Activated T-helper 1 cell treated with anti-CD3 and anti-CD28 coated beads, Interleukin-12 subunit alpha, Interleukin-12 subunit beta, Interleukin-2, Interleukin-4 antibody, amounts not matched to agents 30 ng/mL and 10 ng/mL and 1 ng/mL, durations not matched to agents 14 hours and 24 hours and 36 hours (primary cell): ENCODE results near the gene PHPT1. TPM values are rescaled to one million over a fixed set of nuclear protein-coding genes. Genes with fewer than 3 reads are reported as not detected.
"Not testable (repeated sequence)": the region's sequence is repeated elsewhere in the genome, so short reads cannot be mapped to it uniquely, and the experiment has no call there.

Experiments
- DNase-seq: peaks from one replicate; pipeline ENCODE4 v3.0.0; 2021; ENCODE audit warnings: low spot score
- H3K27ac Mint-ChIP-seq: one replicate; pipeline ENCODE4 v1.8.0; 2021; ENCODE audit warnings: mild to moderate bottlenecking, mixed read lengths
- H3K27me3 Mint-ChIP-seq: one replicate; pipeline ENCODE4 v1.8.0; 2022; ENCODE audit warnings: mild to moderate bottlenecking, moderate library complexity, mixed read lengths; ENCODE audit not compliant: insufficient read depth
- H3K36me3 Mint-ChIP-seq: one replicate; pipeline ENCODE4 v1.8.0; 2021; ENCODE audit warnings: low read depth, mixed read lengths
- H3K4me1 Mint-ChIP-seq: one replicate; pipeline ENCODE4 v1.8.0; 2021; ENCODE audit warnings: low read depth, mixed read lengths
- H3K4me3 Mint-ChIP-seq: one replicate; pipeline ENCODE4 v1.8.0; 2021; ENCODE audit warnings: mild to moderate bottlenecking, moderate library complexity, mixed read lengths
- H3K9me3 Mint-ChIP-seq: one replicate; pipeline ENCODE4 v1.8.0; 2021; ENCODE audit warnings: mixed read lengths
- intact Hi-C: fragments of 100-400 bp; cut with micrococcal nuclease; formaldehyde crosslinking; loops from one replicate; pipeline ENCODE4 v1.15.1; 2024
- total RNA-seq: library from RNA; stranded (reverse); gene quantifications from 2 replicates; pipeline ENCODE4 v1.2.3, GENCODE V29; 2022

Gene PHPT1
- total RNA-seq, 1 donor from 2014 or later, result 139 TPM

- H3K9me3 Mint-ChIP-seq, result no peaks in the 10 kb centered on the region
- DNase-seq, result no peak
- H3K4me1 Mint-ChIP-seq, result no peaks in the 10 kb centered on the region
- H3K36me3 Mint-ChIP-seq, result peaks cover 3% of the 10 kb centered on the region
- no peak overlapping the region for H3K27ac Mint-ChIP-seq
- no peak overlapping the region for H3K4me3 Mint-ChIP-seq
- intact Hi-C loops, result no loop called here
- H3K27me3 Mint-ChIP-seq, result no peaks in the 10 kb centered on the region
These were observed 22.3 kb upstream of the PHPT1 start for GRCh38 chr9:136826703-136827582.

- DNase-seq, result no peak
- no peaks in the 10 kb centered on the region for H3K9me3 Mint-ChIP-seq
- intact Hi-C loops, result no loop called here
- H3K36me3 Mint-ChIP-seq, result peaks cover 3% of the 10 kb centered on the region
- H3K4me3 Mint-ChIP-seq, result no peak overlapping the region
- H3K4me1 Mint-ChIP-seq, result no peaks in the 10 kb centered on the region
- no peaks in the 10 kb centered on the region for H3K27me3 Mint-ChIP-seq
- H3K27ac Mint-ChIP-seq, result no peak overlapping the region
These were observed 21.3 kb upstream of the PHPT1 start for GRCh38 chr9:136827794-136828473.

- Mint-ChIP-seq H3K4me1 (no peaks in the 10 kb centered on the region), H3K27ac (no peak overlapping the region), H3K36me3 (peaks cover 3% of the 10 kb centered on the region), H3K27me3 (no peaks in the 10 kb centered on the region), H3K9me3 (no peaks in the 10 kb centered on the region), H3K4me3 (no peak overlapping the region)
- no peak for DNase-seq
- intact Hi-C loops, result no loop called here
These were observed 20.6 kb upstream of the PHPT1 start for GRCh38 chr9:136828474-136829140.

- H3K36me3 Mint-ChIP-seq, result peaks cover 5% of the 10 kb centered on the region
- H3K27ac Mint-ChIP-seq, result no peak overlapping the region
- no peaks in the 10 kb centered on the region for H3K27me3 Mint-ChIP-seq
- no peaks in the 10 kb centered on the region for H3K9me3 Mint-ChIP-seq
- DNase-seq, result no peak
- no peak overlapping the region for H3K4me3 Mint-ChIP-seq
- no peaks in the 10 kb centered on the region for H3K4me1 Mint-ChIP-seq
- intact Hi-C loops, result no loop called here
These were observed 19.8 kb upstream of the PHPT1 start for GRCh38 chr9:136829412-136829811.

GRCh38 chr9:136829981-136830885 lies 19.0 kb upstream of the PHPT1 start:
- intact Hi-C loops, result no loop called here
- no peaks in the 10 kb centered on the region for H3K9me3 Mint-ChIP-seq
- H3K4me3 Mint-ChIP-seq, result no peak overlapping the region
- no peaks in the 10 kb centered on the region for H3K27me3 Mint-ChIP-seq
- DNase-seq, result no peak
- H3K36me3 Mint-ChIP-seq, result peaks cover 5% of the 10 kb centered on the region
- H3K27ac Mint-ChIP-seq, result no peak overlapping the region
- H3K4me1 Mint-ChIP-seq, result no peaks in the 10 kb centered on the region

- Mint-ChIP-seq H3K9me3 (no peaks in the 10 kb centered on the region), H3K4me1 (no peaks in the 10 kb centered on the region), H3K27me3 (no peaks in the 10 kb centered on the region), H3K4me3 (no peak overlapping the region), H3K27ac (no peak overlapping the region), H3K36me3 (peaks cover 5% of the 10 kb centered on the region)
- DNase-seq, result no peak
- intact Hi-C loops, result no loop called here
These were observed 18.0 kb upstream of the PHPT1 start for GRCh38 chr9:136831002-136831719.

GRCh38 chr9:136831720-136832104 lies 17.5 kb upstream of the PHPT1 start:
- Mint-ChIP-seq H3K36me3 (peaks cover 5% of the 10 kb centered on the region), H3K4me1 (no peaks in the 10 kb centered on the region), H3K27ac (no peak overlapping the region), H3K9me3 (no peaks in the 10 kb centered on the region), H3K4me3 (no peak overlapping the region), H3K27me3 (no peaks in the 10 kb centered on the region)
- intact Hi-C loops, result no loop called here
- DNase-seq, result no peak

- H3K36me3 Mint-ChIP-seq, result peaks cover 5% of the 10 kb centered on the region
- no peaks in the 10 kb centered on the region for H3K27me3 Mint-ChIP-seq
- intact Hi-C loops, result no loop called here
- no peak for DNase-seq
- H3K27ac Mint-ChIP-seq, result no peak overlapping the region
- no peaks in the 10 kb centered on the region for H3K4me1 Mint-ChIP-seq
- H3K9me3 Mint-ChIP-seq, result no peaks in the 10 kb centered on the region
- no peak overlapping the region for H3K4me3 Mint-ChIP-seq
These were observed 16.6 kb upstream of the PHPT1 start for GRCh38 chr9:136832581-136832980.

- H3K36me3 Mint-ChIP-seq, intact Hi-C loops, H3K4me3 Mint-ChIP-seq, H3K27ac Mint-ChIP-seq, H3K27me3 Mint-ChIP-seq, DNase-seq, H3K4me1 Mint-ChIP-seq, H3K9me3 Mint-ChIP-seq: not testable (repeated sequence)
These were observed 15.7 kb upstream of the PHPT1 start for GRCh38 chr9:136833381-136834048.

GRCh38 chr9:136835162-136835931 lies 13.9 kb upstream of the PHPT1 start:
- no peaks in the 10 kb centered on the region for H3K4me1 Mint-ChIP-seq

More at GRCh38 chr9:136835162-136835931, 13.9 kb upstream of the PHPT1 start:
- no peak for DNase-seq
- intact Hi-C loops, result no loop called here
- H3K4me3 Mint-ChIP-seq, result no peak overlapping the region
- H3K36me3 Mint-ChIP-seq, result peaks cover 6% of the 10 kb centered on the region
- H3K27ac Mint-ChIP-seq, result no peak overlapping the region
- H3K9me3 Mint-ChIP-seq, result no peaks in the 10 kb centered on the region
- no peaks in the 10 kb centered on the region for H3K27me3 Mint-ChIP-seq
